Retina (tissue), 1 donor: ENCODE measurements around the gene MGMT.

Experiments used
- DNase-seq: peaks from one replicate; pipeline ENCODE4 v3.0.0-alpha.2; 2016

MGMT gene

GRCh38 chr10:129459762-129460539, 7.1 kb upstream of the MGMT start:
- no peak for DNase-seq

- no peak for DNase-seq
Measured at GRCh38 chr10:129462257-129462795, 4.7 kb upstream of the MGMT start.

GRCh38 chr10:129464251-129464650, 2.8 kb upstream of the MGMT start:
- DNase-seq, result no peak

- no peak for DNase-seq
Measured at GRCh38 chr10:129465796-129466702, 992 bp upstream of the MGMT start.

- DNase-seq, result peak; percentile 65
Measured at GRCh38 chr10:129467359-129468064, 471 bp downstream of the MGMT start.

GRCh38 chr10:129468187-129468586, 1.1 kb downstream of the MGMT start:
- no peak for DNase-seq

- no peak for DNase-seq
Measured at GRCh38 chr10:129470103-129470851, 3.2 kb downstream of the MGMT start.

GRCh38 chr10:129471447-129472175, 4.6 kb downstream of the MGMT start:
- no peak for DNase-seq

- DNase-seq, result no peak
Measured at GRCh38 chr10:129472696-129473555, 5.9 kb downstream of the MGMT start.

GRCh38 chr10:129474642-129475041, 7.6 kb downstream of the MGMT start:
- DNase-seq, result no peak

- no peak for DNase-seq
Measured at GRCh38 chr10:129476431-129476830, 9.4 kb downstream of the MGMT start.

- no peak for DNase-seq
Measured at GRCh38 chr10:129477051-129477450, 10.0 kb downstream of the MGMT start.

GRCh38 chr10:129481641-129482040, 14.6 kb downstream of the MGMT start:
- no peak for DNase-seq

- no peak for DNase-seq
Measured at GRCh38 chr10:129483430-129484010, 16.5 kb downstream of the MGMT start.

GRCh38 chr10:129486805-129487204, 19.8 kb downstream of the MGMT start:
- no peak for DNase-seq

GRCh38 chr10:129491123-129491734, 24.2 kb downstream of the MGMT start:
- no peak for DNase-seq

GRCh38 chr10:129494176-129494575, 27.1 kb downstream of the MGMT start:
- no peak for DNase-seq

- DNase-seq, result no peak
Measured at GRCh38 chr10:129494740-129495139, 27.7 kb downstream of the MGMT start.

- no peak for DNase-seq
Measured at GRCh38 chr10:129495256-129495655, 28.2 kb downstream of the MGMT start.

GRCh38 chr10:129495698-129496097, 28.7 kb downstream of the MGMT start:
- DNase-seq, result peak; percentile 39
